Measurements from ENCODE around the gene GALC.

DNA sequence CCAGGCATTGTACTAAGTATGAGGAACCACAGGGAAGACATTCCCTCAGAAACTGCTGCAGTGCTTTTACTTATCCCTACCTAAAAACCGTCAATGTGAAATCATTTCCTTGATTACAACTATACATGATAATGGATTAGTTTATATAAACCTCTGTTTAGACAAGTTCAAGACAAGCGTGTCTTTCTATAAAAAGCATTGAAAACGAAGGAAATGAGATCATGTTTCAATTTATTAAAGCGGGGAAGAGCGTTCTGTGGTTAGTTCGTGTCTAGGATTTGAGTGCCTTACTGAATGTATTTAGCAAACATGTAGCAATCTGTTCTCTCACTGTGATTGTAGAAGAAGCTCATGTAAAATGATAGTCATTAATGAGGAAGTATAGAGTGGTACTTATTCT, 37.5 kb downstream of the GALC start:
- TF ChIP-seq POLR2A (IDR thresholded peaks at IDR 0.05; ENCODE audit: low read depth, low read length) (no peak), POLR2AphosphoS5 (IDR thresholded peaks at IDR 0.05; ENCODE audit: low read depth, low read length) (no peak)
